Naive thymus-derived CD4-positive, alpha-beta T cell (primary cell): ENCODE data around the gene NLRP3. TPM values are rescaled to one million over a fixed set of nuclear protein-coding genes. Genes with fewer than 3 reads are reported as not detected.
"Not testable (repeated sequence)": the region's sequence is repeated elsewhere in the genome, so short reads cannot be mapped to it uniquely, and the experiment has no call there.

Source experiments
- ATAC-seq: fragments of 150-1000 bp; cut with Tn5 transposase; 2 replicates; pipeline ENCODE4 v1.10.0; 2021; ENCODE audit warnings: mild to moderate bottlenecking, moderate library complexity
- CTCF ChIA-PET: fragments of 350-600 bp; sonication (Branson Sonifier 250); formaldehyde crosslinking; loops from one replicate; lab custom pipeline; 2021; ENCODE audit warnings: antibody characterized with exemption; lab: Charles Lee
- POLR2A ChIA-PET: fragments of 350-600 bp; sonication (Branson Sonifier 250); formaldehyde crosslinking; loops from one replicate; lab custom pipeline; 2021; ENCODE audit warnings: antibody characterized with exemption, inconsistent platforms; lab: Charles Lee
- DNase-seq, 9 donors: peaks; one replicate each; pipeline versions ENCODE4 v3.0.0 to v3.0.0-alpha.2; 2020 to 2022; ENCODE audit warnings: mixed read lengths in 1 of 9
- H3K27ac ChIP-seq: one replicate; pipeline ENCODE4 v1.7.0; 2013; ENCODE audit warnings: mild to moderate bottlenecking, low read depth, low read length, moderate library complexity
- H3K27me3 ChIP-seq, 2 donors: one replicate each; pipeline ENCODE4 v1.7.0; 2013; ENCODE audit warnings: low read length in 2 of 2, mild to moderate bottlenecking in 2 of 2, moderate library complexity in 2 of 2; ENCODE audit not compliant: control insufficient read depth in 2 of 2, insufficient read depth in 2 of 2
- H3K36me3 ChIP-seq, 3 experiments: 1 replicate in 2 of 3; 2 replicates in 1 of 3; pipeline ENCODE4 v1.7.0; 2013; ENCODE audit warnings: low read length in 3 of 3, mild to moderate bottlenecking in 3 of 3, moderate library complexity in 1 of 3; ENCODE audit not compliant: insufficient read depth in 3 of 3, control insufficient read depth in 2 of 3
- H3K4me1 ChIP-seq, 2 donors: one replicate each; pipeline ENCODE4 v1.7.0; 2013; ENCODE audit warnings: low read length in 2 of 2, mild to moderate bottlenecking in 2 of 2, moderate library complexity in 1 of 2; ENCODE audit not compliant: control insufficient read depth in 2 of 2, insufficient read depth in 2 of 2
- H3K4me3 ChIP-seq: 2 replicates; pipeline ENCODE4 v1.7.0; 2013; ENCODE audit warnings: mild to moderate bottlenecking, low read length
- H3K9me3 ChIP-seq, 3 experiments: 1 replicate in 2 of 3; 2 replicates in 1 of 3; pipeline ENCODE4 v1.7.0; 2013; ENCODE audit warnings: low read length in 3 of 3; ENCODE audit not compliant: control insufficient read depth in 2 of 3
- H3K27ac Mint-ChIP-seq, 9 donors: one replicate each; pipeline ENCODE4 v1.8.0; 2020 to 2022; ENCODE audit warnings: mixed read lengths in 9 of 9, mild to moderate bottlenecking in 8 of 9, moderate library complexity in 5 of 9, inconsistent platforms in 2 of 9
- H3K27me3 Mint-ChIP-seq, 5 donors: one replicate each; pipeline ENCODE4 v1.8.0; 2021 to 2022; ENCODE audit warnings: mixed read lengths in 5 of 5, mild to moderate bottlenecking in 1 of 5
- H3K36me3 Mint-ChIP-seq, 5 donors: one replicate each; pipeline ENCODE4 v1.8.0; 2020 to 2022; ENCODE audit warnings: mixed read lengths in 5 of 5, mild to moderate bottlenecking in 3 of 5, inconsistent platforms in 1 of 5
- H3K4me1 Mint-ChIP-seq, 7 donors: one replicate each; pipeline ENCODE4 v1.8.0; 2020 to 2022; ENCODE audit warnings: mixed read lengths in 7 of 7, mild to moderate bottlenecking in 3 of 7, inconsistent platforms in 1 of 7
- H3K4me3 Mint-ChIP-seq, 10 donors: one replicate each; pipeline ENCODE4 v1.8.0; 2020 to 2022; ENCODE audit warnings: mild to moderate bottlenecking in 10 of 10, mixed read lengths in 10 of 10, moderate library complexity in 6 of 10, inconsistent platforms in 2 of 10
- H3K9me3 Mint-ChIP-seq, 11 donors: one replicate each; pipeline ENCODE4 v1.8.0; 2020 to 2022; ENCODE audit warnings: mixed read lengths in 11 of 11, mild to moderate bottlenecking in 4 of 11, inconsistent platforms in 1 of 11, moderate library complexity in 1 of 11
- intact Hi-C, 2 donors: fragments of 100-400 bp; cut with micrococcal nuclease; formaldehyde crosslinking; loops; one replicate each; pipeline ENCODE4 v1.15.1; 2023
- polyA plus RNA-seq, 2 donors: library from polyadenylated mRNA; unstranded; fragments of 300-500 nt; fragmentation: Illumina TruSeq; gene quantifications; one replicate each; pipeline ENCODE4 v1.2.3, GENCODE V29; 2021
- total RNA-seq, 6 experiments: library from RNA in 5 of 6; stranded (reverse) in 5 of 6; gene quantifications; 1 replicate in 5 of 6; 2 replicates in 1 of 6; pipeline ENCODE4 v1.2.3 and lab custom pipeline; 2021 to 2026

The NLRP3 gene
- total and polyA plus RNA-seq, 7 experiments from 2014 or later: 0.70 to 90.6 (median 4.6) TPM

DNA sequence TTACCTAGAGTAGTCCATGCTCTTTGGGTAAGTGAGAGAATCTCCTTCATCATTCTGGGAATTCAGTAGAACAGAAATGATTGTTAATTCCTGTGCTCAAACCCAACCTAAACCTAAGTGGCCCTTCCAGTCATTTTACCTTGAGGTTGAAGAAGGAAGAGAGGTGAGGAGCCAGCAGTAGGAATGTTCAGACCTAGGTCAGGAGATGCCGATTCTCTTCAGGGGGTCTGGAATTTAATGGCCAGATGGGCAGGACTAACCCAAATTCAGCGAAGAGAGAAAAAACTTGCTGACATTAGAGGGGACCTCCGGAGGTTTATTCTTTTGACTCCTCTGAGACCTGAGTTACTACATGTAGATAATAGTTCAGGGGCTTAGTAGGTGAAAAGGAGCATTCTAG is 58.4 kb downstream of the NLRP3 start:
- intact Hi-C loops: no loop called here
- H3K27me3 ChIP-seq: no peaks in the 10 kb centered on the region
- H3K27ac ChIP-seq: no peak overlapping the region
- no peak overlapping the region for H3K4me3 Mint-ChIP-seq
- ChIA-PET CTCF (no interaction called here), POLR2A (no interaction called here)
- H3K27ac Mint-ChIP-seq: no peak overlapping the region
- no peaks in the 10 kb centered on the region for H3K36me3 Mint-ChIP-seq
- peaks cover 0 to 5% (median 0%) of the 10 kb centered on the region in 5 donors for H3K27me3 Mint-ChIP-seq
- H3K4me1 Mint-ChIP-seq: peaks cover 0 to 1% (median 0%) of the 10 kb centered on the region in 7 donors
- no peak for ATAC-seq
- H3K9me3 Mint-ChIP-seq: peaks cover 0 to 9% (median 2%) of the 10 kb centered on the region in 11 donors
- H3K4me1 ChIP-seq: no peaks in the 10 kb centered on the region
- H3K4me3 ChIP-seq: no peak overlapping the region
- H3K36me3 ChIP-seq: no peaks in the 10 kb centered on the region
- H3K9me3 ChIP-seq: no peaks in the 10 kb centered on the region
- DNase-seq: no peak

DNA sequence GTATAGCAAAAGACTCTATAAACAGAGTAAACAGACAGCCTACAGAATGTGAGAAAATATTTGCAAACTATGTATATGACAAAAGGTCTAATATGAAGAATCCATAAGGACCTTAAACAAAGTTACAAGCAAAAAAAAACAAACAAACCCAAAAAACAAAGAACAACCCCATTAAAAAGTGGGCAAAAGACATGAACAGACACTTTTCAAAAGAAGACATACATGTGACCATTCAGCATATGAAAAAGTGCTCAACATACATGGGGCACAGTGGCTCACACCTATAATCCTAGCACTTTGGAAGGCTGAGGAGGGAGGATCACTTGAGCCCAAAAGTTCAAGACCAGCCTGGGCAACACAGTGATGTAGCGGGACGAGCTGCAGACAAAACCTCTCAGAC is 59.8 kb downstream of the NLRP3 start:
- no peaks in the 10 kb centered on the region for H3K9me3 ChIP-seq
- intact Hi-C loops: no loop called here
- H3K36me3 ChIP-seq: no peaks in the 10 kb centered on the region
- Mint-ChIP-seq H3K4me1 (peaks cover 0 to 1% (median 0%) of the 10 kb centered on the region in 7 donors), H3K4me3 (no peak overlapping the region), H3K9me3 (peaks cover 0 to 9% (median 2%) of the 10 kb centered on the region in 11 donors), H3K27ac (no peak overlapping the region), H3K36me3 (no peaks in the 10 kb centered on the region), H3K27me3 (peaks cover 0 to 5% (median 0%) of the 10 kb centered on the region in 5 donors)
- no peaks in the 10 kb centered on the region for H3K4me1 ChIP-seq
- ChIA-PET CTCF (interaction anchor here (0.8 to 2.0 kb wide), 2 partner anchors 60 to 86 kb away, joined by 4 to 9 read pairs; partner anchors contain the start of gene NLRP3), POLR2A (no interaction called here)
- ATAC-seq: no peak
- no peak overlapping the region for H3K4me3 ChIP-seq
- no peak overlapping the region for H3K27ac ChIP-seq
- no peaks in the 10 kb centered on the region for H3K27me3 ChIP-seq
- no peak for DNase-seq

DNA sequence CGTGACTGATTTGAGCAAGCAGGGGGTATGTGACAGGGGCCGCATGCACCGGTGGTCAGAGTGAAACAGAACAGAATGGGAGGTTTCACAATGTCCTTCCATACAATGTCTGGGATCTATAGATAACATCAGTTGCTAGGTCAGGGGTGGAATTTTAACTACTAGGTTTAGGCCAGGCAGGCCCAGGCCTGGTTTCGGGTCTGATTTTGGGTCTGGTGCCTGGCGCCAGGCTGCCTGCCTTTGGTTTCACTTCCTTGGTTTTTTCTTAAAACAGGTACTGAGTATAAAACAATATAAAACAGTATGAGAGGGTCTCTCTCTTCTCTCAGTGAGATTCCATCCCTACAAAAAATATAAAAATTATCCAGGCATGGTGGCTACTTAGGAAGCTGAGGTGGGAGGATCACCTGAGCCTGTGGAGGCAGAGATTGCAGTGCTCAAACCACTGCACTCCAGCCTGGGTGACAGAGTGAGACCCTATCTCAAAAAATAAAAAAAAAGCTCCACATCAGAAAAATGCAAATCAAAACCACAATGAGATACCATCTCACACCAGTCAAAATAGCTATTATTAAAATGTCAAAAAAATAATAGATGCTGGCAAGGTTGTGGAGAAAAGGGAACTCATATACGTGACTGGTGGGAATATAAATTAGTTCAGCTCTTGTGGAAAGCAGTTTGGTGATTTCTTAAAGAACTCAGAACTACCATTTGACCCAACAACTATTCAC is 60.5 kb downstream of the NLRP3 start:
- H3K9me3 Mint-ChIP-seq, POLR2A ChIA-PET, H3K9me3 ChIP-seq, ATAC-seq, DNase-seq, H3K27ac ChIP-seq, H3K4me1 ChIP-seq, H3K36me3 Mint-ChIP-seq, H3K4me3 Mint-ChIP-seq, H3K4me3 ChIP-seq, H3K4me1 Mint-ChIP-seq, H3K27me3 Mint-ChIP-seq, H3K27me3 ChIP-seq, H3K36me3 ChIP-seq, H3K27ac Mint-ChIP-seq: not testable (repeated sequence)
- CTCF ChIA-PET: interaction anchor here (0.6 to 2.0 kb wide), 5 partner anchors 12 to 104 kb away, joined by 3 to 9 read pairs (median 4); partner anchors contain the start of gene NLRP3
- intact Hi-C loops: loop anchor here in 1 of 2 donors (1.0 kb wide), 1 partner anchor 60 kb away; the partner anchor contains the start of gene NLRP3

DNA sequence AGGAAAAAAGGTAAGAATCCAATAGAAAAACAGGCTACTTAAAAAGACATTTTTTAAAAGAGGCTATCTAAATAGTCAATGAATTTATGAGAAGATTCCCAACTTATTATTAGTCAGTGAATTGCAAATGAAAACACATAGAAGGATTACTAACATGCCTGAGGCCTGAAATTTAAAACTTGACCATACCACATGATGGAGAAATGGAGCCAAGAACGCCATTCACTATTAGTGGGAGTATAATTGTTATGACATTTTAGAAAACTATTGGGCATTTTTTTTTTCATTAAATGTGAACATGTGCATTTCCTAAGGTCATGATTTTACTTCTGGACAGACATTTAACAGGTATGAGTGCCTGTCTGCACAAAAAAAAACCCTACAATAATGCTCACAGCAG is 66.8 kb downstream of the NLRP3 start:
- H3K4me1 Mint-ChIP-seq: no peaks in the 10 kb centered on the region
- Histone ChIP-seq H3K9me3 (no peaks in the 10 kb centered on the region), H3K4me3 (no peak overlapping the region), H3K4me1 (no peaks in the 10 kb centered on the region), H3K27me3 (no peaks in the 10 kb centered on the region), H3K36me3 (no peaks in the 10 kb centered on the region), H3K27ac (no peak overlapping the region)
- H3K27me3 Mint-ChIP-seq: peaks cover 0 to 4% (median under 1%) of the 10 kb centered on the region in 5 donors
- DNase-seq: no peak
- POLR2A ChIA-PET: no interaction called here
- CTCF ChIA-PET: interaction anchor here (8.6 to 9.0 kb wide), 2 partner anchors 94 to 109 kb away, joined by 97 to 114 read pairs; no protein-coding TSS in a partner anchor
- intact Hi-C loops: no loop called here
- H3K9me3 Mint-ChIP-seq: peaks cover 0 to 1% (median 0%) of the 10 kb centered on the region in 11 donors
- ATAC-seq: no peak
- no peaks in the 10 kb centered on the region for H3K36me3 Mint-ChIP-seq
- no peak overlapping the region for H3K27ac Mint-ChIP-seq
- H3K4me3 Mint-ChIP-seq: no peak overlapping the region

DNA sequence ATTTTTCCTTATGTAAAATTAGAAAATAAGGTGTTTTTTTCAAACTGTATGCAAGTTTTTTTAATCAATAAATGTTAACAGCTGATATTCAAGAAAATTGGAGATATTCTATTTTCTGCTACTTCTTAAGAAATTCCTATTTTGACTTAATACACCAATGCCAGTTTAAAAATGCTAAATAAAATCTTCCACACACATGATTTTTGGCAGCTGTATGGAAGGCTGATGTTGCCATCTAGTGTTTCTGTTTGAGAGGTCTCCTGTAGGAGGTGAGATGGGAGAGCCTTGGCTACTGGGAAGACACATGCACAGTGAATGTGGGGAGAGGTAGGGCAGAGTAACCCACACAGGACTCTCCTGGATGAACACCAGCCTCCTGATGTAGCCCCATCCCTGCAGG is 71.1 kb downstream of the NLRP3 start:
- no peaks in the 10 kb centered on the region for H3K4me1 ChIP-seq
- H3K9me3 ChIP-seq: no peaks in the 10 kb centered on the region
- Mint-ChIP-seq H3K4me1 (no peaks in the 10 kb centered on the region), H3K27ac (no peak overlapping the region), H3K36me3 (no peaks in the 10 kb centered on the region), H3K9me3 (no peaks in the 10 kb centered on the region), H3K4me3 (no peak overlapping the region), H3K27me3 (peaks cover 5 to 16% (median 13%) of the 10 kb centered on the region in 5 donors)
- no peaks in the 10 kb centered on the region for H3K27me3 ChIP-seq
- no peaks in the 10 kb centered on the region for H3K36me3 ChIP-seq
- CTCF ChIA-PET: interaction anchor here (0.7 to 9.0 kb wide), 7 partner anchors 23 to 116 kb away, joined by 3 to 114 read pairs (median 6); no protein-coding TSS in a partner anchor
- intact Hi-C loops: loop anchor here (1.0 to 5.0 kb wide), 5 partner anchors 70 to 580 kb away; partner anchors contain the start of gene NLRP3 (in 1 of the 2)
- DNase-seq: peak in 7 of 9 donors; percentile 25 to 63 (median 40)
- peak; percentile 83 for ATAC-seq
- POLR2A ChIA-PET: interaction anchor here (1.1 kb wide), 1 partner anchor 97 kb away, joined by 8 read pairs; no protein-coding TSS in a partner anchor
- no peak overlapping the region for H3K4me3 ChIP-seq
- no peak overlapping the region for H3K27ac ChIP-seq

DNA sequence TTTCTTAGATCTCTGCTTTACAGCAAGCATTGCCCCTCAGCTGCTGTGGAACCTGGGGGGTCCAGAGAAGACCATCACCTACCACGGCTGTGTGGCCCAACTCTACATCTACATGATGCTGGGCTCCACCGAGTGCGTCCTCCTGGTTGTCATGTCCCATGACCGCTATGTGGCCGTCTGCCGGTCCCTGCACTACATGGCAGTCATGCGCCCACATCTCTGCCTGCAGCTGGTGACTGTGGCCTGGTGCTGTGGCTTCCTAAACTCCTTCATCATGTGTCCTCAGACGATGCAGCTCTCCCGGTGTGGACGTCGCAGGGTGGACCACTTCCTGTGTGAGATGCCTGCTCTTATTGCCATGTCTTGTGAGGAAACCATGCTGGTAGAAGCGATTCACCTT is 75.4 kb downstream of the NLRP3 start:
- Mint-ChIP-seq H3K27ac (no peak overlapping the region), H3K9me3 (peaks cover 0 to 3% (median 0%) of the 10 kb centered on the region in 11 donors), H3K27me3 (peaks cover 17 to 34% (median 31%) of the 10 kb centered on the region in 5 donors), H3K4me3 (no peak overlapping the region), H3K4me1 (peaks cover 0 to 3% (median 0%) of the 10 kb centered on the region in 7 donors), H3K36me3 (no peaks in the 10 kb centered on the region)
- Histone ChIP-seq H3K36me3 (no peaks in the 10 kb centered on the region), H3K27me3 (no peaks in the 10 kb centered on the region), H3K27ac (no peak overlapping the region), H3K9me3 (no peaks in the 10 kb centered on the region), H3K4me3 (no peak overlapping the region), H3K4me1 (no peaks in the 10 kb centered on the region)
- ATAC-seq: no peak
- ChIA-PET POLR2A (no interaction called here), CTCF (interaction anchor here (1.4 to 9.0 kb wide), 3 partner anchors 98 to 118 kb away, joined by 3 to 114 read pairs (median 97); no protein-coding TSS in a partner anchor)
- intact Hi-C loops: no loop called here
- DNase-seq: no peak
